ENCODE data around the gene AKAP6.

DNA sequence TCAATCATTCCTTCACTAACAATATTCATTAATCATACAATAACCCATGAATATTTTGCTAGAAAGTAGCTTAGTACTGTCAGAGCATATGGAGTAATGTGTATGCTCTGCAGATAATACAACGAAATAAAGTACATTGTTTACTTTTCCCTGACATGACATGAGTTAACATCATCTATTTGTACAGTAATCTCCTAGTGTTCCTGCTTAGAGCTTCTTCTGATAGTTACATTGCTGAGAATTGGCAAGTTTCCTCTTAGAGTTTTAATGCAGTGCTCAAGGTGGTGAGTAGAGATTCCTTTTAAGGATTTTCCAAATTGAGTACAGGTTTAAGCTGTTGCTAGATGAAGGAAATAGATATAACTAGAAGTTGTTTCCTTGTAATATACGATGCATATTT, 445.1 kb downstream of the AKAP6 start:
- TF ChIP-seq, protein P1, sequence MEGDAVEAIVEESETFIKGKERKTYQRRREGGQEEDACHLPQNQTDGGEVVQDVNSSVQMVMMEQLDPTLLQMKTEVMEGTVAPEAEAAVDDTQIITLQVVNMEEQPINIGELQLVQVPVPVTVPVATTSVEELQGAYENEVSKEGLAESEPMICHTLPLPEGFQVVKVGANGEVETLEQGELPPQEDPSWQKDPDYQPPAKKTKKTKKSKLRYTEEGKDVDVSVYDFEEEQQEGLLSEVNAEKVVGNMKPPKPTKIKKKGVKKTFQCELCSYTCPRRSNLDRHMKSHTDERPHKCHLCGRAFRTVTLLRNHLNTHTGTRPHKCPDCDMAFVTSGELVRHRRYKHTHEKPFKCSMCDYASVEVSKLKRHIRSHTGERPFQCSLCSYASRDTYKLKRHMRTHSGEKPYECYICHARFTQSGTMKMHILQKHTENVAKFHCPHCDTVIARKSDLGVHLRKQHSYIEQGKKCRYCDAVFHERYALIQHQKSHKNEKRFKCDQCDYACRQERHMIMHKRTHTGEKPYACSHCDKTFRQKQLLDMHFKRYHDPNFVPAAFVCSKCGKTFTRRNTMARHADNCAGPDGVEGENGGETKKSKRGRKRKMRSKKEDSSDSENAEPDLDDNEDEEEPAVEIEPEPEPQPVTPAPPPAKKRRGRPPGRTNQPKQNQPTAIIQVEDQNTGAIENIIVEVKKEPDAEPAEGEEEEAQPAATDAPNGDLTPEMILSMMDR (IDR thresholded peaks at IDR 0.05): no peak
- TF ChIP-seq POLR2A (IDR thresholded peaks at IDR 0.05): no peak
